CD4-positive, alpha-beta T cell treated with Interleukin-15 for 4 hours (primary cell): ENCODE results near the gene C1orf198.
"Not testable (repeated sequence)": the region's sequence is repeated elsewhere in the genome, so short reads cannot be mapped to it uniquely, and the experiment has no call there.

ENCODE experiments used
- DNase-seq: peaks from one replicate; pipeline ENCODE4 v3.0.0-alpha.2; 2020; ENCODE audit warnings: low spot score

Gene C1orf198

GRCh38 chr1:230860617-230861384 lies 7.5 kb downstream of the C1orf198 start:
- no peak for DNase-seq

- no peak for DNase-seq
Measured at GRCh38 chr1:230858918-230859729, 9.2 kb downstream of the C1orf198 start.

- DNase-seq: no peak
Measured at GRCh38 chr1:230858236-230858820, 10.0 kb downstream of the C1orf198 start.

GRCh38 chr1:230857822-230858221 lies 10.5 kb downstream of the C1orf198 start:
- no peak for DNase-seq

GRCh38 chr1:230857077-230857476 lies 11.2 kb downstream of the C1orf198 start:
- no peak for DNase-seq

- no peak for DNase-seq
Measured at GRCh38 chr1:230855886-230856285, 12.4 kb downstream of the C1orf198 start.

- no peak for DNase-seq
Measured at GRCh38 chr1:230854423-230854822, 13.9 kb downstream of the C1orf198 start.

GRCh38 chr1:230853731-230854130 lies 14.6 kb downstream of the C1orf198 start:
- no peak for DNase-seq

GRCh38 chr1:230852959-230853358 lies 15.4 kb downstream of the C1orf198 start:
- no peak for DNase-seq

GRCh38 chr1:230851291-230851691 lies 17.0 kb downstream of the C1orf198 start:
- DNase-seq: no peak

- DNase-seq: no peak
Measured at GRCh38 chr1:230850547-230850946, 17.8 kb downstream of the C1orf198 start.

GRCh38 chr1:230849451-230850224 lies 18.7 kb downstream of the C1orf198 start:
- DNase-seq: no peak

- no peak for DNase-seq
Measured at GRCh38 chr1:230848235-230848634, 20.1 kb downstream of the C1orf198 start.

GRCh38 chr1:230845184-230845583 lies 23.1 kb downstream of the C1orf198 start:
- not testable (repeated sequence) for DNase-seq

- no peak for DNase-seq
Measured at GRCh38 chr1:230844561-230844960, 23.8 kb downstream of the C1orf198 start.

GRCh38 chr1:230843503-230844309 lies 24.6 kb downstream of the C1orf198 start:
- no peak for DNase-seq

GRCh38 chr1:230842801-230843200 lies 25.5 kb downstream of the C1orf198 start:
- DNase-seq: no peak

- DNase-seq: no peak
Measured at GRCh38 chr1:230839173-230839572, 29.1 kb downstream of the C1orf198 start.

- DNase-seq: no peak
Measured at GRCh38 chr1:230836793-230837192, 31.5 kb downstream of the C1orf198 start.

- DNase-seq: no peak
Measured at GRCh38 chr1:230836347-230836746, 32.0 kb downstream of the C1orf198 start.

GRCh38 chr1:230834292-230834691 lies 34.0 kb downstream of the C1orf198 start:
- no peak for DNase-seq
